ENCODE results near the gene RTP3. TPM values are rescaled to one million over a fixed set of nuclear protein-coding genes. Genes with fewer than 3 reads are reported as not detected.

Gene RTP3
- total RNA-seq = not detected in 2 replicates

DNA sequence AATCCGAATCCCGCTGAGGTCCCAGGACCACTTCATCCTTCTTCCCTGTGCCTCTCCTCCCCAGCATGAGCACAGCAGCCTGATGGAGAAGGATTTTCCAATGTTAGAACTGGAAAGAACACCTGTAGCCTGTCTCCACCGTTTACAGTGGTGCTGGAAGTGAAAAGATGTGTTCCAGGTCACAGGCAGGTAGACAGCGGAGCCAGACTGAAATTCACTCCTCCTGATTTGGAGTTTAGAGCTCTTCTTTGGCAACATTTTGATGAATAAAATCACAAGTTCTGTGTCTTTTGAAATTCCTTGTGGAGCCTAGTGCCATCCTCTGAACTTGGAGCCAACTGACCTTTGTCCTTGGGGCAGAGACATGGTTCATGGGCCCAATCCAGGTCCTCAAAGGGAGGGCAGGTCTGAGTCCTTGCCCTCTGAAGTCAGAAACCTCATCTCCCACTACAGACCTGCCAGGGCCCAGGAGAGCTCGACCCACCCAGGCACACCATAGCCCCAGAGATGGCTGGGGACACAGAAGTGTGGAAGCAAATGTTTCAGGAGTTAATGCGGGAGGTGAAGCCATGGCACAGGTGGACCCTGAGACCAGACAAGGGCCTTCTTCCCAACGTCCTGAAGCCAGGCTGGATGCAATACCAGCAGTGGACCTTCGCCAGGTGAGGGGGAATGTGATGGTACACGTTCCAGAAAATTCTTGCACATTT lies at the start of gene RTP3:
RTP3 (plus strand) TSS at position 421 of the 710 bp plus-strand sequence; CDS start at position 508, 87 bp downstream.

DNA sequence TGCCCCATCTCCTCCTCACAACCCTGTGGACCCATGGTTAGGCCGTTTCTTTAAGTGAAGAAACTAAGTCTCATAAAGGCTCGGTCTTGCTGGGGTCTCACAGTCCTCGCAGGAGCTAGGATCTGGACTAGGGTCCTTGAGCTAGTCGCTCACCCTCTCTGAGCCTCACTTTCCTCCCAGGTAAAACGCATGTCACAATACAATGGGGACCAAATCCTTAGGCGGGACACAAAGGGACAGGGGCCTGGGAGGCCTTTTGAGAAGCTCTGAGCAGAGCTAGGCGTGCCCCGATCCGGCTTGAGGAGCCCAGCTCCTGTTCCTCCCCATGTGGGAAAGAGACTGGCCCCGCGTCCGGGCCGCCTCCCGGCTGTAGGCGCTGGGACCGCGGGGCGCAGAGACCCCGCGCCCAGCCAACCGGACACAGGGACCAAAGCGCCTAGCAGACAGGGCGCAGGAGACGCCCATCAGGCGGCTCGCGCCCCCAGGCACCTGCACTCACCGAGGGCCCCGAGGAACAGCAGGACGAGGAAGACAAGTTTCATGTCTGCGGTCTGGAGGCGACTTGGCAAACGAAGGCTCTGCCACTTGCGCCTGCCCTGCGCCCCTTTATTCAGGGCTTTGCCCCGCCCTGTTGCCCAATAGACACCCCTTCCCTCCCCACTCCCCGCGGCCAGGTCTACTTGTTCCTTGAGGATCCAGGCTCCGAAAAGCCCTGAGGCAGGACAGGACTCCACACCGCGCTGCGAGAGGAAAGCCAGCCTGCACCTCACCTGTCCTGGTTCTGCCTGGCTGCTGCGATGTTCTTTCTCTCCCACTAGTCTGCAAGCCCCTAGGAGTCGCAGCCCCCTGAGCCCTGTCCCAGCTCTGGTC lies 33.2 kb upstream of the RTP3 start, which contains the start of gene LTF:
LTF (minus strand) TSS at position 580 of the 870 bp plus-strand sequence; CDS start at position 542, 38 bp downstream.

Other genes starting within 250 kb of the RTP3 start
- gene CCR2, start 143.9 kb upstream of the RTP3 start, total RNA-seq = not detected in 2 replicates
- not detected in 2 replicates for gene CCR5, start 127.0 kb upstream of the RTP3 start, total RNA-seq
- not detected in 2 replicates for gene CCRL2, start 90.7 kb upstream of the RTP3 start, total RNA-seq
- not detected in 2 replicates for gene LTF, start 33.1 kb upstream of the RTP3 start, total RNA-seq
- 0.11 TPM in 1 of 2 replicates, not detected in the other for gene LRRC2, start 68.3 kb downstream of the RTP3 start, total RNA-seq
- not detected in 2 replicates for gene FAM240A, start 114.5 kb downstream of the RTP3 start, total RNA-seq
- 23.6 and 37.2 TPM in 2 replicates for gene ALS2CL, start 195.7 kb downstream of the RTP3 start, total RNA-seq
- 0.22 TPM in 1 of 2 replicates, not detected in the other for gene TMIE, start 203.4 kb downstream of the RTP3 start, total RNA-seq
- gene PRSS50, start 219.9 kb downstream of the RTP3 start, total RNA-seq = 0.54 and 4.3 TPM in 2 replicates